ENCODE data around the gene KLF9.

Gene KLF9

DNA sequence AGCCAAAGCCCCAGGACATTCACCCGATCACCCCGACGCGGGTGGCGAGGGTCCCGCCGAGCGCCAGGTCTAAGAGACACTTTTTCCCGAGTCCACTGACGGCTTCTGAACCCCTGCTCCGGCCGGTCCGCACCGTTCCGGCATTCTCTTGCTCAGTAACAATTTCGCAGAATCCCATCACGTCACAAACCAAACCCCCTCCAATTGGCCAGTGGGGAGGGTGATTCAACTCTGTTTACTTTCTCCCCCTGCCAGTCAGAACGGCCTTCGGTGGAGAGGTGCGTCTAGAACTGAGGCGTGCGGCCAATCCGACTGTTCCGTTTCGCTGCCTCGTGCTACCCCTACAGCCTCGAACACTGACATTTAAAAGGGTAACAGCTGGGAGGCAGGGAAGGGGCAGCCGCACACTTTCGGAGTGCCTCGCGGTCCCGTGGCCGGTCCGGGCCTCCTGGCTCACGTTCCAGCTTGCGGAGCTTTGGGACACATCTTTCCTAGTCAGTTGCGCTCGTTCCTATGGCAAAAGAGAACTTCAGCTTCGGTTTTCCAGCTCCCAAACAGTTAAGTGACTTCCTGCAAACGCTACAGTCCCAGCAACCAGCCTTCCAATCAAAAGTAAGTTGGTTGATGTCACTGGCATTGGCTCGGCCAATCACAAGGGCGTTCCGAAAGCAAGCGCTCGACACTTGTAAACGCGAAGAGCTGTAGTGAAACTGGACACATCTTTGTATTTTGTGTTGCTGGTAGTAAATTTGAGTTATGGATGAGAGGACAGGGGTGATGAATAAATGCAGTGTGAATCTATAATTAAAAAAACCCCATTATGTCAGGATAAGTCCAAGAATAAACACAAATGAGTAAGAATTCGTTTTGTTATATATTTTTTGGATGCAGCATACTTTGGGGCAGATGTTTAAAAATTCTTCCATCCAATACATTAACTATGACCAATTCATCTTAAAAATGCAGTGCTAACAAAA, at the start of gene KLF9:
KLF9 (minus strand) TSS at position 859 of the 977 bp plus-strand sequence. CDS start 1,294 bp downstream, outside the sequence.
- Histone ChIP-seq H3K36me3 (ENCODE audit: insufficient read depth, low read length) (peaks cover 6% of the 10 kb centered on the region), H3K27ac (ENCODE audit: low read depth, low read length) (peak within 1 kb of the TSS; percentile 93), H3K4me1 (ENCODE audit: insufficient read depth, low read length) (peaks cover 47% of the 10 kb centered on the region), H3K9me3 (ENCODE audit: low read length) (no peaks in the 10 kb centered on the region), H3K27me3 (ENCODE audit: control insufficient read depth in 1 of 2, insufficient read depth in 2 of 2, low read length in 2 of 2) (no peaks in the 10 kb centered on the region), H3K4me3 (ENCODE audit: low read depth in 1 of 2, low read length in 2 of 2) (peak within 1 kb of the TSS; percentile 91 to 96), H3K9ac (ENCODE audit: low read length) (peak within 1 kb of the TSS; percentile 45)

DNA sequence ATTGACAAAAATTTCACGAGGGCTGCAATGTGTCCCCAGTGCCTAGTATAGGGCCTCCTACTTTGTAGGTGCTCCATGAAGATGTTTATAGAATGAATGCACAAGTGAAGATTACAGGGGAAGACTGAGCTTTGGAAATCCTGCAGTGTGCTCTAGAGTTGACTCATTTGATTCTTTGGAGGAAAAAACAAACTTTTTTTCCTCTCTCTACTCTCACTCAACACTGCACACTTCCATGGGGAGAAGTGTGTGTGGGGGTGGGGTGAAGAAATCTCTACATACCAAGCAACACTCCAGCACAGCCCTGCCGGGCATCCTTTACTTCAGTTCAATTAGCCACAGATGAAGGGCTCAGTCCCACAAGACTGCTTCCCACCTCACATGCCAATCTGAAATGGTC, 49.4 kb upstream of the KLF9 start:
- Histone ChIP-seq H3K9me3 (ENCODE audit: low read length) (no peaks in the 10 kb centered on the region), H3K4me1 (ENCODE audit: insufficient read depth, low read length) (peaks cover 6% of the 10 kb centered on the region), H3K36me3 (ENCODE audit: insufficient read depth, low read length) (no peaks in the 10 kb centered on the region), H3K9ac (ENCODE audit: low read length) (no peak overlapping the region), H3K27me3 (ENCODE audit: control insufficient read depth in 1 of 2, insufficient read depth in 2 of 2, low read length in 2 of 2) (no peaks in the 10 kb centered on the region), H3K27ac (ENCODE audit: low read depth, low read length) (no peak overlapping the region), H3K4me3 (ENCODE audit: low read depth in 1 of 2, low read length in 2 of 2) (no peak overlapping the region)

DNA sequence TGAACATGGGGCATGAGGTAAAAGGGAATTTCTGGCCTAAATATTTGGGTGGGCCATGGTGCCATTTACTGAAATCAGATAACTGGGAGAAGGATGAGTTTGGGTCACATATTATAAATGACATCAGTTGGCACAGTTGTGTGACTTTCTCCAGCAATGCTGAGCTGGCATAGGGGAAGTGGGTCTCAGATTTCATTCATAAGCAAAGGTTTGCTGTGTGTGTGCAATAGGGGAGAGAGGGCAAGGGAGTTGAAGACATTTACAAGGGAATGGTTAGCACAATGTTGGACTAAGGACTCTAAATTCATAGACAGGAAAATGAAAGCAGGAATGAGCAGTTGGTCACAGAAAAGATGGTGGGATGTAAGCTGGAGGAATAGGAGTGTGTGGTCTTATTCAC, 47.8 kb upstream of the KLF9 start:
- H3K27me3 ChIP-seq (ENCODE audit: control insufficient read depth in 1 of 2, insufficient read depth in 2 of 2, low read length in 2 of 2) = no peaks in the 10 kb centered on the region
- no peak overlapping the region for H3K9ac ChIP-seq (ENCODE audit: low read length)
- H3K27ac ChIP-seq (ENCODE audit: low read depth, low read length) = no peak overlapping the region
- H3K4me1 ChIP-seq (ENCODE audit: insufficient read depth, low read length) = peaks cover 4% of the 10 kb centered on the region
- H3K36me3 ChIP-seq (ENCODE audit: insufficient read depth, low read length) = no peaks in the 10 kb centered on the region
- no peaks in the 10 kb centered on the region for H3K9me3 ChIP-seq (ENCODE audit: low read length)
- no peak overlapping the region for H3K4me3 ChIP-seq (ENCODE audit: low read depth in 1 of 2, low read length in 2 of 2)

DNA sequence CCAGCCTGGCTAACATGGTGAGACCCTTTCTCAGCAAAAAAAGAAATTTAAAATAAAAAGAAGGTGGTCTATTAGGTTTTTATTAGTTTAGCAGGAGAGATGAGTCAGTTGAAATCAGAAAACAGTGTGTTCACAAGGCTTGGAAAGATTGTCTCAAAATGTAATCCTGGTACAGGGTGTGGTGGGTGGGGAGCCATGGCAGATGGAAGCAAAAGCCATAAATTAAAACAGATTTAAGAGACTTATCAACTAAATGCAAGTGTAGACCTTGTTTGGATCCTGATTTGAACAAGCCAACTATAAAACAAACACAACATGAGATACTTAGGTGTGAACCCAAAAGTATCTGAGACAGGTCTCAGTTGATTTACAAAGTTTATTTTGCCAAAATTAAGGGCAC, 42.8 kb upstream of the KLF9 start:
- Histone ChIP-seq H3K27ac (ENCODE audit: low read depth, low read length) (no peak overlapping the region), H3K4me1 (ENCODE audit: insufficient read depth, low read length) (peaks cover 8% of the 10 kb centered on the region), H3K9me3 (ENCODE audit: low read length) (no peaks in the 10 kb centered on the region), H3K4me3 (ENCODE audit: low read depth in 1 of 2, low read length in 2 of 2) (no peak overlapping the region), H3K36me3 (ENCODE audit: insufficient read depth, low read length) (no peaks in the 10 kb centered on the region), H3K9ac (ENCODE audit: low read length) (no peak overlapping the region), H3K27me3 (ENCODE audit: control insufficient read depth in 1 of 2, insufficient read depth in 2 of 2, low read length in 2 of 2) (no peaks in the 10 kb centered on the region)

DNA sequence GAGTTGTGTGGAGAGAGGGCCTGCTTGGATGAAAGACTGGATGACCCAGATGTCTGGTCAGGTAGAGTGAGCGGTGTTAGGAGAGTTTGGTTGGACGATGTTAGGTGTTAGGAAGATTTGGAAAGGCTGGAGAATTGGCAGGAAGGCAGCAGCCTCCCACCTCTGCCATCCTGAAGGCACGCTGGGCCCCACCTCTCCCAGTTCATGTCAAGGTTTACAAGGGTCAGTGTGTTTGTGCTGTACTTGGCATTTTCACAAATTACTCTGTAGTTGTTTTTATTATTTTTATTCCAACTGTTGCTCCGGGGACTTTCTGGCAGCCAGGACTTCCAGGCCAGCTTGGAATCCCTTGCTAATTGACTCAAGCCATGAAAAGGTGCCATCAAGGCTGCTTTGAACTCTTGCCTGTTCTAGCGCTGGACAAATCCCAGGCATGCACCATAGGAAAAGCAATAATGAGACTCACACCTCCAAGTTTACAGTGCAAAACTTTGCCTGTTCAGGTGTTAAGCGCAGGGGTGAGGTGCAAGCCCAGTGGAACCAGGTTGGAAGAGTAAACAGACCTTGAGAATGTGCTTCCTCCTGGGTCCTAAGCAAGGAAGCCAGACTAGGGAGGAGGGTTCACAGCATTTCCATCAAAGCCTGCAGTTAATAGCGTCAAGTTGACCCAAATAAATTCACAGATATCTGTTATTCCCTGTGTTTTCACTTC, 41.7 kb upstream of the KLF9 start:
- no peaks in the 10 kb centered on the region for H3K27me3 ChIP-seq (ENCODE audit: control insufficient read depth in 1 of 2, insufficient read depth in 2 of 2, low read length in 2 of 2)
- no peaks in the 10 kb centered on the region for H3K9me3 ChIP-seq (ENCODE audit: low read length)
- H3K27ac ChIP-seq (ENCODE audit: low read depth, low read length) = peak overlapping the region; percentile 12
- no peak overlapping the region for H3K4me3 ChIP-seq (ENCODE audit: low read depth in 1 of 2, low read length in 2 of 2)
- H3K4me1 ChIP-seq (ENCODE audit: insufficient read depth, low read length) = peaks cover 8% of the 10 kb centered on the region
- no peaks in the 10 kb centered on the region for H3K36me3 ChIP-seq (ENCODE audit: insufficient read depth, low read length)
- H3K9ac ChIP-seq (ENCODE audit: low read length) = no peak overlapping the region

DNA sequence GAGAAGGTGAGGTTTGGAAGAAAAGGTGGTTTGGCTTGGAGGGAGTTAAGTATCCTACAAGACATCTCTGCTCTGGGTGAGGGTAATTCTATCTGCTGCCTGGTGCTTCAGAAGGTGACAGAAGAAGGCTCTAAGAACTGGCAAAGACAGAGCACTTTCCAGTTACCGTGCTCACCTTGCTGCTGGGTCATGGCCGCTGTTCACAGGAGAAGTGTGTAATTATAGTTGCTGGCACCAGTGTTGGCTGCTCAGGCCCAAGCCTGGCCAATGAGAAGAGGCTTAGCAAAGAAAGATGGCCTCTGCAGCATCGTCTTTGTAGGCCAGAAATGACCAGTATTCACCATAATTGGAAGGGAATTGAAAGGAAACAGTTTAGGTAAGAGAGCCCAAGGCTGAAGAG, 37.9 kb upstream of the KLF9 start:
- Histone ChIP-seq H3K4me1 (ENCODE audit: insufficient read depth, low read length) (peaks cover 8% of the 10 kb centered on the region), H3K9ac (ENCODE audit: low read length) (no peak overlapping the region), H3K4me3 (ENCODE audit: low read depth in 1 of 2, low read length in 2 of 2) (no peak overlapping the region), H3K27ac (ENCODE audit: low read depth, low read length) (no peak overlapping the region), H3K9me3 (ENCODE audit: low read length) (no peaks in the 10 kb centered on the region), H3K36me3 (ENCODE audit: insufficient read depth, low read length) (no peaks in the 10 kb centered on the region), H3K27me3 (ENCODE audit: control insufficient read depth in 1 of 2, insufficient read depth in 2 of 2, low read length in 2 of 2) (no peaks in the 10 kb centered on the region)

DNA sequence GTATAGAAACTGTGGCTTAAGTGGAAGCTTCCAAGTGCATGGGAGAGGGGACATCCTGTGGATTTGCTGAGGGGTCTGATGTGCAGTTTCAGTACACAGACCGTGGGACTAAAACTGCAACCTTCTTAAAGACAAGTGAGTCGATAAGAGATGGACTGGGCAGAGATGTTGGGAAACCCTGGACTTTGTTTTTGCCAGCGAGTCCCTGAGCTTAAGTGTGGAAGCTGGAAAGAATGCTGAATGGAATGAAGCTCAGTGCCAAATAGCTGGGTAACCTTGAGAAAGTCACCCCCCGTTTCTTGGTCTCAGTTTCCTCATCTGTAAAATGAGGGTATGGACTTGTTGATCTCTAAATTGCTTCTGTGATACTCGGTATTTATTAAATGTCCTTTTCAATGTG, 37.3 kb upstream of the KLF9 start:
- Histone ChIP-seq H3K27me3 (ENCODE audit: control insufficient read depth in 1 of 2, insufficient read depth in 2 of 2, low read length in 2 of 2) (no peaks in the 10 kb centered on the region), H3K27ac (ENCODE audit: low read depth, low read length) (no peak overlapping the region), H3K4me1 (ENCODE audit: insufficient read depth, low read length) (peaks cover 8% of the 10 kb centered on the region), H3K4me3 (ENCODE audit: low read depth in 1 of 2, low read length in 2 of 2) (no peak overlapping the region), H3K9ac (ENCODE audit: low read length) (no peak overlapping the region), H3K36me3 (ENCODE audit: insufficient read depth, low read length) (no peaks in the 10 kb centered on the region), H3K9me3 (ENCODE audit: low read length) (no peaks in the 10 kb centered on the region)

DNA sequence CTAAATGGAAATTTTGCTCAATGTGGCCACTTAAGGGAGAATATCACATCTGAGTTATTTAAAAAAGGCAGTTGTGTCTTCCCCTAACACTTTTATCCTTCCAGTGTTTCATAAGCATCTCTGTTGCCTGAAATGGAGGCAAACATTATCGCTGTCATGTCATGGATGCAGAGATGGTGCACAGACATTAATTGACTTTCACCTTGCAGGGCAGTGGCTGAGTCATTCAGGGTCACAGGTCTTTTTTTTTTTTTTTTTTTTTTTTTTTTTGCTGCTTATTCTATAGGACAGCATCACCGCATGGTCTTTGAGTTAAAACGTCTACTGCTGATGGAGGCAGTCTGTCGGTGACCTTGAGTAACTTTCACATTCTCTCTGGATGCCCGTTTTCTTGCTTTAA, 36.3 kb upstream of the KLF9 start:
- Histone ChIP-seq H3K27me3 (ENCODE audit: control insufficient read depth in 1 of 2, insufficient read depth in 2 of 2, low read length in 2 of 2) (no peaks in the 10 kb centered on the region), H3K9me3 (ENCODE audit: low read length) (no peaks in the 10 kb centered on the region), H3K4me3 (ENCODE audit: low read depth in 1 of 2, low read length in 2 of 2) (no peak overlapping the region), H3K4me1 (ENCODE audit: insufficient read depth, low read length) (no peaks in the 10 kb centered on the region), H3K27ac (ENCODE audit: low read depth, low read length) (no peak overlapping the region), H3K36me3 (ENCODE audit: insufficient read depth, low read length) (no peaks in the 10 kb centered on the region), H3K9ac (ENCODE audit: low read length) (no peak overlapping the region)

DNA sequence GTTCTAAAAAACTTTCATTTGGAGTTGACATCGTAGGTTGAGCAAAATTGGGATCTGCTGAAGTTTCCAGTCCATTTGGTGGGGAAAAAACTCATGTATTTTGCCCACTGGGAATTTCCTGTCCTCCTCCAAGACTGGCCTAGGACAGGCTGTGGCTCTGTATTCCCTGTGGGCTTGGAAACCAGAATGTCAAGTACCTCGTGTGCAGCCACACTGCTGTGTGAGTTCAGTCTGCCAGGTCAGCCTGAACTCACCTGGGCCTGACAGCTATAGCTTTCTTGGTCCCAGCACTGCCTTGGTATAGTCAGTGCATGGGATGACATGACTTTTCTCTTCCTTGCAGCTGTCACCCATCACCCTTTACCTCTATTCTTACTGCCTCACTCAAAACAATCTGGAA, 35.0 kb upstream of the KLF9 start:
- Histone ChIP-seq H3K4me3 (ENCODE audit: low read depth in 1 of 2, low read length in 2 of 2) (no peak overlapping the region), H3K36me3 (ENCODE audit: insufficient read depth, low read length) (no peaks in the 10 kb centered on the region), H3K9ac (ENCODE audit: low read length) (no peak overlapping the region), H3K27me3 (ENCODE audit: control insufficient read depth in 1 of 2, insufficient read depth in 2 of 2, low read length in 2 of 2) (no peaks in the 10 kb centered on the region), H3K27ac (ENCODE audit: low read depth, low read length) (no peak overlapping the region), H3K9me3 (ENCODE audit: low read length) (no peaks in the 10 kb centered on the region), H3K4me1 (ENCODE audit: insufficient read depth, low read length) (no peaks in the 10 kb centered on the region)

DNA sequence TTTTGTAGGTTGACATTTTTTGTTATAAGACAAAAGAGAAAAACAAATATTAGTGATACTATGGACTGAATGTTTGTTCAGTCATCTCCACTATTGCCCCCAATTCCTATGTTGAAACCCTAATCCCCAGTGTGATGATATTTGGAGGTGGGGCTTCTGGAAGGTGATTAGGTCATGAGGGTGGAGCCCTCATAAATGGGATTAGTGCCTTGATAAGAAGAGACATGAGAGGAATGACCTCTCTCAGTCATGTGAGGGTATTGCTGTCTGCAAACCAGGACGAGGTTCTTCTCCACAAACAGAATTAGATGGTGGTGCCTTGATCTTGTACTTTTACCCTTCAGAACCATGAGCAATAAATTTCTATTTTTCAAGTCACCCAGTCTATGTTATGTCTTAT, 34.5 kb upstream of the KLF9 start:
- H3K27ac ChIP-seq (ENCODE audit: low read depth, low read length) = no peak overlapping the region
- H3K4me3 ChIP-seq (ENCODE audit: low read depth in 1 of 2, low read length in 2 of 2) = no peak overlapping the region
- no peaks in the 10 kb centered on the region for H3K27me3 ChIP-seq (ENCODE audit: control insufficient read depth in 1 of 2, insufficient read depth in 2 of 2, low read length in 2 of 2)
- no peak overlapping the region for H3K9ac ChIP-seq (ENCODE audit: low read length)
- no peaks in the 10 kb centered on the region for H3K9me3 ChIP-seq (ENCODE audit: low read length)
- H3K36me3 ChIP-seq (ENCODE audit: insufficient read depth, low read length) = no peaks in the 10 kb centered on the region
- H3K4me1 ChIP-seq (ENCODE audit: insufficient read depth, low read length) = no peaks in the 10 kb centered on the region

DNA sequence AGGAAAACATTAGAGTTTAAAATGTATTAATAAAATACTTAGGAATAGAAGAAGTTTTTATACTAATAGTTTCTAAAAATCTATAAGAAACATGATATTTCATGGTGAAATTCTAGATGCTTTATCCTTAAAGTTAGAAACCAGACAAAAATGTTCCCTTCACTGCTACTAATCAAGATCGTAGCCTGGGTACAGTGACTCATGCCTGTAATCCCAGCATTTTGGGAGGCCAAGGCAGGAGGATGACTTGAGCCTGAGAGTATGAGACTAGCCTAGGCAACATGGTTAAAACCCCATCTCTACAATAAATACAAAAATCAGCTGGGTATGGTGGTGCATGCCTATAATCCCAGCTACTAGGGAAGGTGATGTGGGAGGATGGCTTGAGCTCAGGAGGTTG, 30.4 kb upstream of the KLF9 start:
- Histone ChIP-seq H3K9ac (ENCODE audit: low read length) (no peak overlapping the region), H3K27ac (ENCODE audit: low read depth, low read length) (no peak overlapping the region), H3K4me1 (ENCODE audit: insufficient read depth, low read length) (peaks cover 8% of the 10 kb centered on the region), H3K9me3 (ENCODE audit: low read length) (no peaks in the 10 kb centered on the region), H3K27me3 (ENCODE audit: control insufficient read depth in 1 of 2, insufficient read depth in 2 of 2, low read length in 2 of 2) (no peaks in the 10 kb centered on the region), H3K4me3 (ENCODE audit: low read depth in 1 of 2, low read length in 2 of 2) (no peak overlapping the region), H3K36me3 (ENCODE audit: insufficient read depth, low read length) (no peaks in the 10 kb centered on the region)

All from muscle layer of colon (tissue), 2 donors.